Neural progenitor cell (in vitro differentiated cells): ENCODE measurements around the gene GLIS1. TPM values are rescaled to one million over a fixed set of nuclear protein-coding genes. Genes with fewer than 3 reads are reported as not detected.

Experiments used
- DNase-seq: peaks from one replicate; pipeline ENCODE4 v3.0.0-alpha.2; 2016; ENCODE audit warnings: low spot score
- H2AFZ ChIP-seq: fragments of 200-600 bp; sonication (generic); replicated peaks from 2 replicates; pipeline ENCODE4 v1.6.1; 2016; ENCODE audit warnings: antibody characterized with exemption
- H3F3A ChIP-seq: fragments of 200-600 bp; sonication (generic); 2 replicates; pipeline ENCODE4 v1.6.1; 2016; ENCODE audit warnings: antibody characterized with exemption, low read depth
- H3K27ac ChIP-seq: fragments of 200-600 bp; sonication (generic); 2 replicates; pipeline ENCODE4 v1.5.1; 2016; ENCODE audit warnings: mild to moderate bottlenecking
- H3K27me3 ChIP-seq: fragments of 200-600 bp; sonication (generic); 2 replicates; pipeline ENCODE4 v1.6.1; 2016; ENCODE audit warnings: mild to moderate bottlenecking, moderate library complexity
- H3K36me3 ChIP-seq: fragments of 200-600 bp; sonication (generic); 2 replicates; pipeline ENCODE4 v1.5.1; 2016
- H3K4me1 ChIP-seq: fragments of 200-600 bp; sonication (generic); 2 replicates; pipeline ENCODE4 v1.6.1; 2016; ENCODE audit warnings: mixed run types
- H3K4me2 ChIP-seq: fragments of 200-600 bp; sonication (generic); 2 replicates; pipeline ENCODE4 v1.6.1; 2016
- H3K4me3 ChIP-seq: fragments of 200-600 bp; sonication (generic); 2 replicates; pipeline ENCODE4 v1.5.1; 2016
- H3K79me2 ChIP-seq: fragments of 200-600 bp; sonication (generic); 2 replicates; pipeline ENCODE4 v1.6.1; 2016; ENCODE audit warnings: low read depth
- H3K9ac ChIP-seq: fragments of 200-600 bp; sonication (generic); 2 replicates; pipeline ENCODE4 v1.6.1; 2016
- H3K9me3 ChIP-seq: fragments of 200-600 bp; sonication (generic); 2 replicates; pipeline ENCODE4 v1.5.1; 2016; ENCODE audit warnings: low read depth
- H4K20me1 ChIP-seq: fragments of 200-600 bp; sonication (generic); 2 replicates; pipeline ENCODE4 v1.6.1; 2016; ENCODE audit warnings: low read depth
- H3K27ac Mint-ChIP-seq: 3 replicates; pipeline ENCODE4 v1.8.0; 2021; ENCODE audit warnings: mixed read lengths
- H3K27me3 Mint-ChIP-seq: 2 replicates; pipeline ENCODE4 v1.8.0; 2022; ENCODE audit warnings: low read depth, mild to moderate bottlenecking, inconsistent platforms, moderate library complexity, mixed read lengths; ENCODE audit not compliant: insufficient read depth
- H3K36me3 Mint-ChIP-seq: 3 replicates; pipeline ENCODE4 v1.8.0; 2021; ENCODE audit warnings: mixed read lengths
- H3K4me1 Mint-ChIP-seq: 3 replicates; pipeline ENCODE4 v1.8.0; 2021; ENCODE audit warnings: mixed read lengths
- H3K4me3 Mint-ChIP-seq: 3 replicates; pipeline ENCODE4 v1.8.0; 2021; ENCODE audit warnings: mild to moderate bottlenecking, moderate library complexity, mixed read lengths
- H3K9me3 Mint-ChIP-seq: 3 replicates; pipeline ENCODE4 v1.8.0; 2020; ENCODE audit warnings: mixed read lengths
- EZH2 ChIP-seq: fragments of 200-600 bp; sonication (generic); IDR thresholded peaks from 2 replicates; pipeline ENCODE4 v1.6.1; 2017; ENCODE audit warnings: antibody characterized with exemption, mild to moderate bottlenecking, moderate library complexity
- EZH2phosphoT487 ChIP-seq: fragments of 200-600 bp; sonication (generic); IDR thresholded peaks from 2 replicates; pipeline ENCODE4 v1.6.1; 2017; ENCODE audit warnings: antibody characterized with exemption
- total RNA-seq: library from RNA; depleted of rRNA; stranded (reverse); fragments of >200 nt; gene quantifications from 2 replicates; pipeline ENCODE4 v1.2.3, GENCODE V29; 2015; ENCODE audit warnings: low replicate concordance
- TF ChIP-seq, protein P1 (sequence below): fragments of 200-600 bp; sonication (generic); IDR thresholded peaks from 2 replicates; pipeline ENCODE4 v1.5.1; 2017; ENCODE audit warnings: antibody characterized with exemption, mild to moderate bottlenecking

Gene GLIS1
- total RNA-seq, 1 donor from 2014 or later = not detected

GRCh38 chr1:53769780-53770179, 30.8 kb upstream of the GLIS1 start:
- H3K9ac ChIP-seq = no peak overlapping the region
- peaks cover 12% of the 10 kb centered on the region for H3K36me3 Mint-ChIP-seq
- H3K4me3 Mint-ChIP-seq = no peak overlapping the region
- no peak overlapping the region for H2AFZ ChIP-seq
- H3K79me2 ChIP-seq = no peaks in the 10 kb centered on the region
- no peak overlapping the region for H3K27ac ChIP-seq
- H3K9me3 ChIP-seq = no peaks in the 10 kb centered on the region
- no peak for TF ChIP-seq EZH2
- H4K20me1 ChIP-seq = no peaks in the 10 kb centered on the region
- DNase-seq = no peak
- H3K9me3 Mint-ChIP-seq = no peaks in the 10 kb centered on the region
- H3K27me3 Mint-ChIP-seq = no peaks in the 10 kb centered on the region
- no peaks in the 10 kb centered on the region for H3K4me1 ChIP-seq
- no peak overlapping the region for H3K4me3 ChIP-seq
- no peaks in the 10 kb centered on the region for H3F3A ChIP-seq
- peaks cover 6% of the 10 kb centered on the region for H3K36me3 ChIP-seq
- H3K4me1 Mint-ChIP-seq = no peaks in the 10 kb centered on the region
- H3K4me2 ChIP-seq = no peak overlapping the region
- H3K27ac Mint-ChIP-seq = no peak overlapping the region
- H3K27me3 ChIP-seq = no peaks in the 10 kb centered on the region

DNA sequence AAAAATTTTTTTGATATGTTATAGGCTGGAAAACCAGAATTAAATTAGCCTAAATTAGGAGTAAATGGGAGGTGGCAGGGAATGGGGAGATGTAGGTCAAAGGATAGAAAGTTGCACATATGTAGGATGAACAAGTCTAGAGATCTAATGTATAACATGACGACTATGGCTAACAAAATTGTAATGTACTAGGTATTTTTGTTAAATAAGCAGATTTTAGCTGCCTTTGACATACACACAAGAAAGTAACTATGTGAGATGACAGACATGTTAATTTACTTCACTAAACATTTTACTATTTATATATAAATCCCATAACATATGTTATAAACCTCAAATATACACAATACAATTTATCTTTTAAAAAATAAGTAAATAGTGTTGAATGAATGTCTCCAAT, 30.2 kb upstream of the GLIS1 start:
- H3K4me3 ChIP-seq = no peak overlapping the region
- TF ChIP-seq EZH2 (no peak), EZH2phosphoT487 (no peak)
- TF ChIP-seq, protein P1, sequence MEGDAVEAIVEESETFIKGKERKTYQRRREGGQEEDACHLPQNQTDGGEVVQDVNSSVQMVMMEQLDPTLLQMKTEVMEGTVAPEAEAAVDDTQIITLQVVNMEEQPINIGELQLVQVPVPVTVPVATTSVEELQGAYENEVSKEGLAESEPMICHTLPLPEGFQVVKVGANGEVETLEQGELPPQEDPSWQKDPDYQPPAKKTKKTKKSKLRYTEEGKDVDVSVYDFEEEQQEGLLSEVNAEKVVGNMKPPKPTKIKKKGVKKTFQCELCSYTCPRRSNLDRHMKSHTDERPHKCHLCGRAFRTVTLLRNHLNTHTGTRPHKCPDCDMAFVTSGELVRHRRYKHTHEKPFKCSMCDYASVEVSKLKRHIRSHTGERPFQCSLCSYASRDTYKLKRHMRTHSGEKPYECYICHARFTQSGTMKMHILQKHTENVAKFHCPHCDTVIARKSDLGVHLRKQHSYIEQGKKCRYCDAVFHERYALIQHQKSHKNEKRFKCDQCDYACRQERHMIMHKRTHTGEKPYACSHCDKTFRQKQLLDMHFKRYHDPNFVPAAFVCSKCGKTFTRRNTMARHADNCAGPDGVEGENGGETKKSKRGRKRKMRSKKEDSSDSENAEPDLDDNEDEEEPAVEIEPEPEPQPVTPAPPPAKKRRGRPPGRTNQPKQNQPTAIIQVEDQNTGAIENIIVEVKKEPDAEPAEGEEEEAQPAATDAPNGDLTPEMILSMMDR = no peak
- no peaks in the 10 kb centered on the region for H3K27me3 ChIP-seq
- H3K9ac ChIP-seq = no peak overlapping the region
- no peaks in the 10 kb centered on the region for H3K79me2 ChIP-seq
- Mint-ChIP-seq H3K4me3 (no peak overlapping the region), H3K36me3 (peaks cover 12% of the 10 kb centered on the region), H3K4me1 (no peaks in the 10 kb centered on the region), H3K27ac (no peak overlapping the region), H3K9me3 (no peaks in the 10 kb centered on the region), H3K27me3 (no peaks in the 10 kb centered on the region)
- no peak overlapping the region for H3K27ac ChIP-seq
- H3K36me3 ChIP-seq = peaks cover 6% of the 10 kb centered on the region
- H3F3A ChIP-seq = no peaks in the 10 kb centered on the region
- DNase-seq = no peak
- no peak overlapping the region for H3K4me2 ChIP-seq
- no peaks in the 10 kb centered on the region for H3K9me3 ChIP-seq
- no peaks in the 10 kb centered on the region for H3K4me1 ChIP-seq
- no peaks in the 10 kb centered on the region for H4K20me1 ChIP-seq
- H2AFZ ChIP-seq = no peak overlapping the region

DNA sequence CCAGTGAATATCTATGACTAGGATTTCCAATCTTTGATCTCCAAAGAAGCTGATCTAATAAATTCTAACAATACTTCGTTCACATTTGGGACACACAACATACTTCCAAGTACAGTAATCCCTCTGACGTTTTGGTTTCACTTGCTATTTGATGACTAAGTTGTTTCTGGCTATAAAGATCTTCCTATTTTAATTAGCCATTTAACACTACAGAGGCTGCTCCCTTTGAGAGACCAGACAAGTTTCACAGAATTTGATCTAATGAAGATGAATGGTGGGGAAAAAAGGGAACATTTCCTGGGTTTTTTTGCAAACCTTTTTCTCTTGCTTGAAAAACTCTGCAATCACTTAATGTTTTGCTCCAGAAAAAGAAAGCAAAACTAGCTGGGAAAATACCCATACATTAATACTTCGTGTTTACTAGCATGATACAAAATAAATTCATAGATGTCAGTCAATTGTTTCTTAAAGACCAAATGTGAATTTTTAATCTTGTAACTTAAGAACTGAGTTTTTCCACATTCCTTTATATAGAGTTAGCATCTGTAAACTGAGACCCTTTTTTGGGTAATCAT, 28.0 kb upstream of the GLIS1 start:
- Mint-ChIP-seq H3K36me3 (peaks cover 12% of the 10 kb centered on the region), H3K9me3 (no peaks in the 10 kb centered on the region), H3K27me3 (no peaks in the 10 kb centered on the region), H3K27ac (no peak overlapping the region), H3K4me1 (no peaks in the 10 kb centered on the region), H3K4me3 (no peak overlapping the region)
- Histone ChIP-seq H2AFZ (no peak overlapping the region), H4K20me1 (no peaks in the 10 kb centered on the region), H3K4me1 (no peaks in the 10 kb centered on the region), H3F3A (no peaks in the 10 kb centered on the region), H3K27ac (no peak overlapping the region), H3K27me3 (no peaks in the 10 kb centered on the region), H3K36me3 (peaks cover 6% of the 10 kb centered on the region), H3K4me3 (no peak overlapping the region), H3K4me2 (no peak overlapping the region), H3K9ac (no peak overlapping the region), H3K79me2 (no peaks in the 10 kb centered on the region), H3K9me3 (no peaks in the 10 kb centered on the region)
- TF ChIP-seq EZH2 = no peak
- TF ChIP-seq, protein P1 = no peak
- no peak for TF ChIP-seq EZH2phosphoT487
- DNase-seq = no peak

DNA sequence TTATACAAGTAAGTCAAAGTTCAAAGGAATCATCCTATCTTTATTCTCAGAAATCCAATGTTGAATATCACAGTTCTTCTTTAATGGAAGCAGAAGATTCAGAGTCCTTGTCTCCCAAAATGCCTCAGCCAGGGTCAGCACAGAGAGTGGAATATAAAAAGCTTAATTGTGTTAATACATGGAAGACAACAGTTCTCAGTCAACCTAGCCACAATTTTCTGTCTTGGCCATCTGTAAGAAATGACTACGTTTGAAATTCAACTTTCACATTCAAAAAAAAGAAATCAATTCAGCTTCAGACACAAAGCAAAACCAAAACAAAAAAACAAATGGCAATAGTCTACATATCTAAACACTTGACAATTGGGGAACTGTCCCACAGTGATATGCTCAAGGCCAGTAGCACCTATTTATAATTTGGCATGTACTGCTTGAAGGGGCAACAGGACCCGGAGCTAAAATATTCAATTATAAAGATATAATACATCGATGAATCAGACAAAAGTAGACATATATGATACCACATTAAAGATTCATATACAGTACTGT, 27.3 kb upstream of the GLIS1 start:
- no peaks in the 10 kb centered on the region for H3K9me3 Mint-ChIP-seq
- no peaks in the 10 kb centered on the region for H3K27me3 ChIP-seq
- no peaks in the 10 kb centered on the region for H4K20me1 ChIP-seq
- H2AFZ ChIP-seq = no peak overlapping the region
- no peak overlapping the region for H3K27ac ChIP-seq
- no peak overlapping the region for H3K9ac ChIP-seq
- no peaks in the 10 kb centered on the region for H3K9me3 ChIP-seq
- DNase-seq = no peak
- no peaks in the 10 kb centered on the region for H3K27me3 Mint-ChIP-seq
- no peak overlapping the region for H3K4me3 ChIP-seq
- no peak overlapping the region for H3K4me3 Mint-ChIP-seq
- peaks cover 6% of the 10 kb centered on the region for H3K36me3 ChIP-seq
- no peak overlapping the region for H3K27ac Mint-ChIP-seq
- H3K4me1 ChIP-seq = no peaks in the 10 kb centered on the region
- H3K4me2 ChIP-seq = no peak overlapping the region
- no peaks in the 10 kb centered on the region for H3F3A ChIP-seq
- no peaks in the 10 kb centered on the region for H3K79me2 ChIP-seq
- H3K36me3 Mint-ChIP-seq = peaks cover 9% of the 10 kb centered on the region
- TF ChIP-seq EZH2 (no peak), EZH2phosphoT487 (no peak)
- TF ChIP-seq, protein P1 = no peak
- no peaks in the 10 kb centered on the region for H3K4me1 Mint-ChIP-seq
